AG04450 (cell line): ENCODE measurements around the gene SOBP. TPM values are rescaled to one million over a fixed set of nuclear protein-coding genes. Genes with fewer than 3 reads are reported as not detected.

Experiments
- CTCF ChIA-PET: fragments of 300-600, 350-600 bp; formaldehyde crosslinking; extraction: SDS; loops from one replicate; lab custom pipeline; 2022; ENCODE audit warnings: antibody characterized with exemption, inconsistent platforms; lab: Charles Lee
- POLR2A ChIA-PET: fragments of 350-600 bp; formaldehyde crosslinking; extraction: SDS; loops from one replicate; lab custom pipeline; 2021; ENCODE audit warnings: antibody characterized with exemption, inconsistent platforms; lab: Yijun Ruan, JAX
- DNase-seq: peaks from one replicate; pipeline ENCODE4 v3.0.0-alpha.2; 2011; ENCODE audit warnings: low read depth, low spot score
- H3K27ac ChIP-seq: one replicate; pipeline ENCODE4 v1.5.1; 2012; ENCODE audit warnings: low read depth, low read length, control low read depth
- H3K27me3 ChIP-seq: one replicate; pipeline ENCODE4 v1.6.0; 2012; ENCODE audit warnings: low read length; ENCODE audit not compliant: control insufficient read depth, insufficient read depth
- H3K4me3 ChIP-seq: 2 replicates; pipeline ENCODE4 v1.5.1; 2011; ENCODE audit warnings: mild to moderate bottlenecking, low read depth, low read length, control low read depth
- H3K9me3 ChIP-seq: 2 replicates; pipeline ENCODE4 v1.5.1; 2012; ENCODE audit warnings: low read length; ENCODE audit not compliant: control insufficient read depth, insufficient read depth
- polyA plus RNA-seq: library from polyadenylated mRNA; depleted of rRNA; stranded (reverse); fragments of >200 nt; gene quantifications from 2 replicates; pipeline ENCODE4 v1.2.3, GENCODE V29; 2011
- TF ChIP-seq, protein P1 (sequence below): IDR thresholded peaks from 2 replicates; pipeline ENCODE4 v1.5.1; 2011; ENCODE audit warnings: low read depth, low read length, control low read depth, inconsistent platforms

The SOBP gene
- polyA plus RNA-seq, 1 experiment, result 0.76 TPM

DNA sequence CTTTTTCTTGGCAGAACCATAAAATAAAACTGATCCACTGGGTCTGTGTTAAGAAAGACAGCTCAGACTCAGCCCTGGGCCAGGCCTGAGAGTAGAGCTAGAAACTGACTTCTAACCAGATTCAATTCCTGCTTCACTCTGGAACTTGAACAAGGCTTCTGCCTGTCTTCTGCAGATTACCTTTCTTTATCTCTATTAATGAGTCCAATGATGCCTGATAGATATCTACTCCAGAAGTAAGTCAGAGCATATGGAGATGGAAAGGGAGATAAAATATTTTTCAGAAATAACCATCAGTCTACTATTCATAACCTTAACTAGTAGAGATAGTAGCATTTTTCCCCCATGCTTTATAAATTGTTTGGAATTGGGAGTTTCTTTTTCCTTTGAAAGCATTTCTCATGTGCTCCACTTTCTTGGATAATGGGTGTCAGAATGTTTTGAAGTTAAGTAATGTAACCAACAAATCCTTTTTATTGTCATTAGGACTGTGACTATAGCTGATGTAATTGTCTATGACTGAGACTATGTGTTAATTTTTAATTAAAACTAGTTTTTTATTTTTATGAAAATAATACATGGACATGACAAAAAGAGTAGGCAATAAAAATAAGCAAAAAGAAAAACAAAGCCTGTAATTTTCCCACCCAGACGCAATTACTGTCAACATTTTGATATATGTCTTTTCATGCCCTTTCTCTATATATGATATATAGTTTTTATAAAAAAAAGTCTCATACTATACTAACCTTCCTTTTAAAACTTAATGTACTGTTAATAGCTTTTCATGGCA, 7.2 kb downstream of the SOBP start:
- no peak for DNase-seq
- Histone ChIP-seq H3K9me3 (no peaks in the 10 kb centered on the region), H3K4me3 (no peak overlapping the region), H3K27me3 (no peaks in the 10 kb centered on the region), H3K27ac (no peak overlapping the region)
- POLR2A ChIA-PET, result no interaction called here
- TF ChIP-seq, protein P1, sequence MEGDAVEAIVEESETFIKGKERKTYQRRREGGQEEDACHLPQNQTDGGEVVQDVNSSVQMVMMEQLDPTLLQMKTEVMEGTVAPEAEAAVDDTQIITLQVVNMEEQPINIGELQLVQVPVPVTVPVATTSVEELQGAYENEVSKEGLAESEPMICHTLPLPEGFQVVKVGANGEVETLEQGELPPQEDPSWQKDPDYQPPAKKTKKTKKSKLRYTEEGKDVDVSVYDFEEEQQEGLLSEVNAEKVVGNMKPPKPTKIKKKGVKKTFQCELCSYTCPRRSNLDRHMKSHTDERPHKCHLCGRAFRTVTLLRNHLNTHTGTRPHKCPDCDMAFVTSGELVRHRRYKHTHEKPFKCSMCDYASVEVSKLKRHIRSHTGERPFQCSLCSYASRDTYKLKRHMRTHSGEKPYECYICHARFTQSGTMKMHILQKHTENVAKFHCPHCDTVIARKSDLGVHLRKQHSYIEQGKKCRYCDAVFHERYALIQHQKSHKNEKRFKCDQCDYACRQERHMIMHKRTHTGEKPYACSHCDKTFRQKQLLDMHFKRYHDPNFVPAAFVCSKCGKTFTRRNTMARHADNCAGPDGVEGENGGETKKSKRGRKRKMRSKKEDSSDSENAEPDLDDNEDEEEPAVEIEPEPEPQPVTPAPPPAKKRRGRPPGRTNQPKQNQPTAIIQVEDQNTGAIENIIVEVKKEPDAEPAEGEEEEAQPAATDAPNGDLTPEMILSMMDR, result no peak
- CTCF ChIA-PET, result no interaction called here

DNA sequence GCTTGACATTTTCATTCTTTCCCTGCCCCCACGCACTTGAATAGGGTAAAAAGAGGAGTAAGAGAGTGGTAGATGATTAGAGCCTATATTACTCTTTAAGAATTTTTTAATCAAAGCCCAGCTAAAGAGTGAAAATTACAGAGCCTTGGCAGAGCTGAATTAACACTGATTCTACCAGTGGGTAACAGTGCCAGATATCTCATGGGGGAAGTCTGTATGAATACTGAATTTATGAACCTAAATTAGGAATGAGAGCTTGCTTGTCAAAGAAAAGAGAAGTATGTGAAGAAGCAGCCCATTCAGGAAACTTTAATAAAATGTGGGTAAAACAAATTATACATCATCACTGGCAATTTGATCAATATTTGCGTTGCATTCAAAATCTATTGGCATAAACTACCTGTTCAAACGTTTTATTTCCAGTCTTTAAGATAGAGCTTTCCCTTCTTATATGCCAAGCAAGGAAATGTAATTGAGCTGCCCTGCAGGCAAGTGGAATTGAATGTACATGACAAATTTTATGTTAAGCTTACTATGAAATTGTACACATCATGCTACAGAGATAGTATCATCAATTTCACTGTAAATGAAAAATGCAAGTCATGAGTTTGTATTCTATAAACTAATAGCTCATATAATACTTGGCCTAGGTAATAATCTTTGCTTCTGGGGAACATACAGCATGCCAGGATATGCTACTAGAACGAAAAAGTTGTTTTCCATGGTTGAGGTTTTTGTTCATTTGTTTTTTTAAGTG, 14.5 kb downstream of the SOBP start:
- ChIA-PET POLR2A (no interaction called here), CTCF (interaction anchor here (0.5 to 1.6 kb wide), 2 partner anchors 81 to 186 kb away, joined by 6 to 7 read pairs; no protein-coding TSS in a partner anchor)
- Histone ChIP-seq H3K27me3 (no peaks in the 10 kb centered on the region), H3K27ac (no peak overlapping the region), H3K9me3 (no peaks in the 10 kb centered on the region), H3K4me3 (no peak overlapping the region)
- no peak for DNase-seq
- TF ChIP-seq, protein P1, result no peak

DNA sequence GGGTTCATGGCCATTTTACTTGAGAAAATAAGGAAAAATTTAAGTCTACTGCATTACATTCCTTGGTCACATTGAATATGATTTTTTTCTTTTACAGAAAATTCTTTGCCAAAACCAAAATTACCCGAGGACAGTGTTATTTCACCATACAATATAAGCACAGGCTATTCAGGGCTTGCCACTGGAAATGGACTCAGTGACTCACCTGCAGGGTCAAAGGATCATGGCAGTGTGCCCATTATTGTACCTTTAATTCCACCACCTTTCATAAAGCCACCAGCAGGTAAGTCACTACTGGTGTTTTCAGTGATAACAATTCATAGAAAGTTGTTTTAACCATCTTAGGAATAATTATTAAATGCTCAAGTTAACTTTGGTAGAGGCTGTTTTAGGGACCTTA, 16.2 kb downstream of the SOBP start:
- CTCF ChIA-PET, result no interaction called here
- Histone ChIP-seq H3K27ac (no peak overlapping the region), H3K27me3 (no peaks in the 10 kb centered on the region), H3K9me3 (no peaks in the 10 kb centered on the region), H3K4me3 (no peak overlapping the region)
- TF ChIP-seq, protein P1, result no peak
- POLR2A ChIA-PET, result no interaction called here
- DNase-seq, result no peak

DNA sequence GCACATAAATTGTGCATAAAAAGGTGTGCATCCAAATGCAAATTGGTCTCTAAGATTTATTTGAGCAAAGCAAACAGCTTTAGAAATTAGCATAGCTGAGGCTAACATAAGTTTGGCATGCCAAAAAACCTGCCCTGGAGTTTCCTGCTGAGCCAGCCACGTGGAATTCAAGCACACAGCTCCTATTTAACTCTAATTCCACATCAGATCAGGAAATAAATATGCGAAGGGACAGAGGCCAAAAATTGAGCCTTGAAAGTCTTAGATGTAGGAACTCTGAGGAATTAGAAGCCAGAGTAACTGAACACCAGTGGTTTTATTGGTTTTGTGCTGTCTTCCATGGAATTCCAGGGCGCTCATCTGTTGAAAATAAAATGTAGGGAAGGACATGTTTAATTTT, 19.6 kb downstream of the SOBP start:
- POLR2A ChIA-PET, result no interaction called here

More for the DNA sequence above, 19.6 kb downstream of the SOBP start:
- Histone ChIP-seq H3K4me3 (no peak overlapping the region), H3K27me3 (no peaks in the 10 kb centered on the region), H3K27ac (no peak overlapping the region), H3K9me3 (no peaks in the 10 kb centered on the region)
- CTCF ChIA-PET, result no interaction called here
- DNase-seq, result no peak
- TF ChIP-seq, protein P1, result no peak
